ENCODE results near the gene FAM107B.

DNA sequence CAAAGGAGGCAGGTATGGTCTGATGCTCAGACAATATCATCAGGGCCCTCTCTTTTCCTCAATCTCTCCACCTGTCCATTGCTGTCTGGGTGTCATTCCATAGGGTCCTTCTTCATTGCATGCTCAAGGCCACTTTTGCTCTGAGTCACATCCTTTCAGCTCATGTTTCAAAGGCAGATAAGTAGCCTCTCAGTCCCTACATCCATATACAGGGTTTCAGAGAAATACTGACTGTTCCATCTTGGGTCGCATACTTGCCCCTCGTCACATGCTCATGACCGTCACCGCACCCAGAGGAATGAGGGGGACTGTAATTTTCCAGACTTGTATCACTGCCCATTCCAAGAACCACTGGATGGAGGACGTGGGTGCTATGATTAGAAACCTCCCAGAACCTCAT is 93.4 kb downstream of the FAM107B start:
- TF ChIP-seq POLR2AphosphoS5 (IDR thresholded peaks at IDR 0.05; ENCODE audit: low read depth, low read length) (no peak), POLR2A (IDR thresholded peaks at IDR 0.05; ENCODE audit: low read depth, low read length) (no peak)
